GM12878 (cell line): Measurements from ENCODE around the gene APBA3.

Experiments used
- BRCA1 ChIP-seq: IDR thresholded peaks from 2 replicates; pipeline ENCODE4 v1.6.1; 2011; ENCODE audit warnings: low read depth, low read length, improper control_type of control experiment
- CTCF ChIP-seq, 3 experiments: IDR thresholded peaks in 2 of 3; conservative IDR thresholded peaks in 1 of 3; 2 replicates each; pipeline ENCODE4 v1.5.1; 2011; ENCODE audit warnings: low read depth in 3 of 3, low read length in 3 of 3, mild to moderate bottlenecking in 3 of 3, control low read depth in 2 of 3, moderate library complexity in 2 of 3, inconsistent platforms in 1 of 3, mixed read lengths in 1 of 3; ENCODE audit not compliant: control insufficient read depth in 2 of 3, insufficient read depth in 1 of 3; ENCODE audit errors: extremely low read depth in 1 of 3
- EED ChIP-seq: sonication (generic); IDR thresholded peaks from 2 replicates; pipeline ENCODE4 v1.6.1; 2016; ENCODE audit warnings: antibody characterized with exemption, low read depth
- EGR1 ChIP-seq, 2 experiments: IDR thresholded peaks; 1 replicate in 1 of 2; 2 replicates in 1 of 2; pipeline ENCODE4 v1.6.1; 2011 to 2012; ENCODE audit warnings: low read depth in 2 of 2, low read length in 2 of 2, borderline replicate concordance in 1 of 2, mild to moderate bottlenecking in 1 of 2, moderate library complexity in 1 of 2
- GABPA ChIP-seq: IDR thresholded peaks from 2 replicates; pipeline ENCODE4 v1.6.1; 2014; ENCODE audit warnings: antibody characterized with exemption, low read depth, mild to moderate bottlenecking, inconsistent platforms
- POLR2A ChIP-seq: IDR thresholded peaks from 2 replicates; pipeline ENCODE4 v1.6.1; 2011; ENCODE audit warnings: low read depth, mild to moderate bottlenecking, low read length
- POLR2AphosphoS5 ChIP-seq: IDR thresholded peaks from 2 replicates; pipeline ENCODE4 v1.6.1; 2011; ENCODE audit warnings: mild to moderate bottlenecking, low read length, inconsistent platforms
- SMC3 ChIP-seq: IDR thresholded peaks from 2 replicates; pipeline ENCODE4 v1.6.1; 2011; ENCODE audit warnings: low read length, improper control_type of control experiment, borderline replicate concordance
- STAT3 ChIP-seq: IDR thresholded peaks from 2 replicates; pipeline ENCODE4 v1.6.1; 2011; ENCODE audit warnings: low read depth, low read length, improper control_type of control experiment
- SUZ12 ChIP-seq: fragments of 200-600 bp; sonication (generic); IDR thresholded peaks from one replicate; pipeline ENCODE4 v1.6.1; 2018; ENCODE audit warnings: antibody characterized with exemption, mild to moderate bottlenecking; ENCODE audit not compliant: unreplicated experiment
- TARDBP ChIP-seq: IDR thresholded peaks from 2 replicates; pipeline ENCODE4 v1.6.1; 2016; ENCODE audit warnings: borderline replicate concordance
- USF1 ChIP-seq: IDR thresholded peaks from 2 replicates; pipeline ENCODE4 v1.6.1; 2011; ENCODE audit warnings: borderline replicate concordance, low read depth, mild to moderate bottlenecking, moderate library complexity, mixed read lengths, low read length; ENCODE audit not compliant: insufficient read depth; ENCODE audit errors: extremely low read length

- TF ChIP-seq EED (no peak), SMC3 (no peak), STAT3 (no peak), BRCA1 (no peak), POLR2AphosphoS5 (no peak), GABPA (no peak), USF1 (no peak), TARDBP (no peak), CTCF (IDR thresholded peaks at IDR 0.05 in 2 of 3, conservative IDR thresholded peaks at IDR 0.05 in 1 of 3; ENCODE audit: control insufficient read depth in 2 of 3, extremely low read depth in 1 of 3, insufficient read depth in 1 of 3, low read depth in 3 of 3, low read length in 3 of 3) (no peak), EGR1 (IDR thresholded peaks at IDR 0.05; ENCODE audit: borderline replicate concordance in 1 of 2, low read depth in 2 of 2, low read length in 2 of 2) (no peak), SUZ12 (no peak), POLR2A (no peak)
Observed at GRCh38 chr19:3734310-3734600, 27.2 kb downstream of the APBA3 start.
